Peyer's patch (tissue), 4 donors: Measurements from ENCODE around the gene CCDC78.

Experiments
- CTCF ChIP-seq, 6 experiments: fragments of 450-650 bp in 4 of 6; fragments of 200-600 bp in 2 of 6; sonication (generic) in 1 of 6; IDR thresholded peaks; one replicate each; pipeline ENCODE4 v1.5.1; 2017 to 2019; ENCODE audit warnings: antibody characterized with exemption in 6 of 6, mild to moderate bottlenecking in 3 of 6, moderate library complexity in 1 of 6
- POLR2A ChIP-seq, 2 donors: fragments of 450-650 bp; IDR thresholded peaks; one replicate each; pipeline ENCODE4 v1.5.1; 2017; ENCODE audit warnings: antibody characterized with exemption in 2 of 2, mild to moderate bottlenecking in 2 of 2, moderate library complexity in 2 of 2

- no peak for TF ChIP-seq CTCF (IDR thresholded peaks at IDR 0.05)
- no peak for TF ChIP-seq POLR2A (IDR thresholded peaks at IDR 0.05)
Observed at GRCh38 chr16:706189-707061, 19.8 kb downstream of the CCDC78 start.
